Suprapubic skin (tissue), 4 donors: Measurements from ENCODE around the gene CDH13. TPM values are rescaled to one million over a fixed set of nuclear protein-coding genes. Genes with fewer than 3 reads are reported as not detected.
A peak's percentile ranks its signal among the peaks of the same experiment; 100 is the strongest.

Experiments used
- DNase-seq, 2 donors: peaks; one replicate each; pipeline ENCODE4 v3.0.0-alpha.2; 2019; ENCODE audit warnings: low spot score in 2 of 2
- H3K27ac ChIP-seq: fragments of 200-600 bp; sonication (generic); one replicate; pipeline ENCODE4 v1.5.1; 2019
- H3K27me3 ChIP-seq: fragments of 200-600 bp; sonication (generic); one replicate; pipeline ENCODE4 v1.5.1; 2019
- H3K36me3 ChIP-seq: fragments of 200-600 bp; sonication (generic); one replicate; pipeline ENCODE4 v1.5.1; 2019
- H3K4me1 ChIP-seq: fragments of 200-600 bp; sonication (generic); one replicate; pipeline ENCODE4 v1.5.1; 2019
- H3K4me3 ChIP-seq: fragments of 200-600 bp; sonication (generic); one replicate; pipeline ENCODE4 v1.5.1; 2019; ENCODE audit warnings: mild to moderate bottlenecking
- H3K9me3 ChIP-seq: fragments of 200-600 bp; sonication (generic); one replicate; pipeline ENCODE4 v1.5.1; 2019
- CTCF ChIP-seq, 2 donors: fragments of 200-600 bp in 1 of 2; fragments of 450-650 bp in 1 of 2; sonication (generic) in 1 of 2; IDR thresholded peaks; one replicate each; pipeline ENCODE4 v1.5.1; 2016 to 2019; ENCODE audit warnings: antibody characterized with exemption in 2 of 2, mild to moderate bottlenecking in 1 of 2, moderate library complexity in 1 of 2
- EP300 ChIP-seq: sonication (generic); formaldehyde crosslinking; IDR thresholded peaks from one replicate; pipeline ENCODE4 v1.6.1; 2017; ENCODE audit warnings: antibody characterized with exemption
- POLR2A ChIP-seq, 2 donors: fragments of 450-650 bp; IDR thresholded peaks; one replicate each; pipeline ENCODE4 v1.6.1; 2017; ENCODE audit warnings: antibody characterized with exemption in 2 of 2, mild to moderate bottlenecking in 2 of 2, moderate library complexity in 2 of 2
- POLR2AphosphoS5 ChIP-seq, 3 donors: sonication (generic); formaldehyde crosslinking; IDR thresholded peaks; one replicate each; pipeline ENCODE4 v1.6.1; 2017; ENCODE audit warnings: antibody characterized with exemption in 3 of 3
- WGBS: methylation state at CpG from one replicate; pipeline ENCODE4 v1.1.5; 2018; 5-methylcytosine and 5-hydroxymethylcytosine counted together
- total RNA-seq, 4 donors: library from RNA; depleted of rRNA; stranded (reverse); fragments of >200 nt; gene quantifications; one replicate each; pipeline ENCODE4 v1.1.0, GENCODE V29; 2016

The CDH13 gene
- total RNA-seq, 4 donors from 2014 or later, result 90.4 to 176 (median 139) TPM

- Histone ChIP-seq H3K9me3 (no peaks in the 10 kb centered on the region), H3K4me1 (peaks cover 2% of the 10 kb centered on the region), H3K36me3 (no peaks in the 10 kb centered on the region), H3K27ac (no peak overlapping the region), H3K4me3 (no peak overlapping the region), H3K27me3 (peaks cover 5% of the 10 kb centered on the region)
- TF ChIP-seq EP300, result no peak
- TF ChIP-seq CTCF (IDR thresholded peaks at IDR 0.05), result no peak
- no peak for TF ChIP-seq POLR2AphosphoS5 (IDR thresholded peaks at IDR 0.05)
- no peak for TF ChIP-seq POLR2A (IDR thresholded peaks at IDR 0.05)
- DNase-seq, result no peak
- WGBS, result 86% methylated on average over 5 of the region's 5 CpGs
Measured at GRCh38 chr16:83110269-83110668, 483.5 kb downstream of the CDH13 start.

GRCh38 chr16:83113317-83113716 lies 486.5 kb downstream of the CDH13 start:
- Histone ChIP-seq H3K27me3 (peaks cover 5% of the 10 kb centered on the region), H3K27ac (no peak overlapping the region), H3K4me1 (peaks cover 4% of the 10 kb centered on the region), H3K4me3 (no peak overlapping the region), H3K9me3 (no peaks in the 10 kb centered on the region), H3K36me3 (no peaks in the 10 kb centered on the region)
- DNase-seq, result no peak
- 50% methylated on average over 7 of the region's 7 CpGs for WGBS
- TF ChIP-seq POLR2A (IDR thresholded peaks at IDR 0.05) (no peak), CTCF (IDR thresholded peaks at IDR 0.05) (peak; percentile 12 to 27)

GRCh38 chr16:83113811-83114210 lies 487.0 kb downstream of the CDH13 start:
- Histone ChIP-seq H3K4me3 (no peak overlapping the region), H3K27ac (no peak overlapping the region), H3K36me3 (no peaks in the 10 kb centered on the region), H3K4me1 (peaks cover 4% of the 10 kb centered on the region), H3K27me3 (peaks cover 5% of the 10 kb centered on the region), H3K9me3 (no peaks in the 10 kb centered on the region)
- 75% methylated on average over 6 of the region's 6 CpGs for WGBS
- no peak for DNase-seq
- TF ChIP-seq POLR2A (IDR thresholded peaks at IDR 0.05), result no peak
- no peak for TF ChIP-seq EP300
- no peak for TF ChIP-seq CTCF (IDR thresholded peaks at IDR 0.05)
- TF ChIP-seq POLR2AphosphoS5 (IDR thresholded peaks at IDR 0.05), result no peak

- no peak overlapping the region for H3K4me3 ChIP-seq
- WGBS, result 61% methylated on average over 10 of the region's 10 CpGs
- H3K27ac ChIP-seq, result no peak overlapping the region
- H3K9me3 ChIP-seq, result no peaks in the 10 kb centered on the region
- TF ChIP-seq POLR2AphosphoS5 (IDR thresholded peaks at IDR 0.05), result no peak
- no peak for TF ChIP-seq EP300
- no peak for TF ChIP-seq POLR2A (IDR thresholded peaks at IDR 0.05)
- TF ChIP-seq CTCF (IDR thresholded peaks at IDR 0.05), result no peak
- no peaks in the 10 kb centered on the region for H3K36me3 ChIP-seq
- peaks cover 4% of the 10 kb centered on the region for H3K4me1 ChIP-seq
- DNase-seq, result no peak
- peaks cover 5% of the 10 kb centered on the region for H3K27me3 ChIP-seq
Measured at GRCh38 chr16:83115491-83116232, 488.9 kb downstream of the CDH13 start.

- Histone ChIP-seq H3K27ac (no peak overlapping the region), H3K9me3 (no peaks in the 10 kb centered on the region), H3K27me3 (peaks cover 5% of the 10 kb centered on the region), H3K4me3 (no peak overlapping the region), H3K36me3 (no peaks in the 10 kb centered on the region), H3K4me1 (peaks cover 4% of the 10 kb centered on the region)
- no peak for DNase-seq
- TF ChIP-seq POLR2A (IDR thresholded peaks at IDR 0.05) (no peak), CTCF (IDR thresholded peaks at IDR 0.05) (no peak), EP300 (no peak), POLR2AphosphoS5 (IDR thresholded peaks at IDR 0.05) (no peak)
- 74% methylated on average over 7 of the region's 8 CpGs for WGBS
Measured at GRCh38 chr16:83116274-83116892, 489.6 kb downstream of the CDH13 start.
